OCI-LY3 (cell line): ENCODE measurements around the gene EXTL1.
"Not testable (repeated sequence)": the region's sequence is repeated elsewhere in the genome, so short reads cannot be mapped to it uniquely, and the experiment has no call there.

Source experiments
- H2AFZ ChIP-seq: fragments of 200-600, 300-600 bp; shearing (Covaris generic); 2 replicates; pipeline ENCODE4 v1.6.0; 2014; ENCODE audit warnings: antibody characterized with exemption, low read depth, low read length
- H3K27ac ChIP-seq: fragments of 200-600, 300-600 bp; sonication (generic); 2 replicates; pipeline ENCODE4 v1.5.1; 2014; ENCODE audit warnings: mild to moderate bottlenecking, low read length, moderate library complexity, mixed read lengths
- H3K27me3 ChIP-seq: fragments of 200-600, 300-600 bp; sonication (generic); 2 replicates; pipeline ENCODE4 v1.6.1; 2014; ENCODE audit warnings: low read depth, low read length, mixed read lengths
- H3K36me3 ChIP-seq: fragments of 200-600, 300-600 bp; sonication (generic); replicated peaks from 2 replicates; pipeline ENCODE3; 2014; ENCODE audit warnings: low read depth, low read length, mixed read lengths
- H3K4me1 ChIP-seq: fragments of 300-600, 200-600 bp; sonication (generic); 2 replicates; pipeline ENCODE4 v1.6.1; 2014; ENCODE audit warnings: low read length, mixed read lengths
- H3K4me2 ChIP-seq: fragments of 200-600, 300-600 bp; sonication (generic); 2 replicates; pipeline ENCODE4 v1.6.1; 2014; ENCODE audit warnings: low read length, mixed read lengths
- H3K4me3 ChIP-seq: fragments of 300-600, 200-600 bp; sonication (generic); 2 replicates; pipeline ENCODE4 v1.5.1; 2014; ENCODE audit warnings: antibody characterized with exemption, mild to moderate bottlenecking, low read length, moderate library complexity
- H3K79me2 ChIP-seq: fragments of 300-600, 200-600 bp; shearing (Covaris generic); 2 replicates; pipeline ENCODE4 v1.6.1; 2014; ENCODE audit warnings: mild to moderate bottlenecking, low read length, mixed read lengths
- H3K9ac ChIP-seq: fragments of 300-600, 200-600 bp; shearing (Covaris generic); 2 replicates; pipeline ENCODE4 v1.6.0; 2014; ENCODE audit warnings: mild to moderate bottlenecking, low read length, moderate library complexity
- H3K9me3 ChIP-seq: fragments of 200-600, 300-600 bp; shearing (Covaris generic); 2 replicates; pipeline ENCODE4 v1.6.1; 2014; ENCODE audit warnings: low read length, mixed read lengths; ENCODE audit not compliant: insufficient read depth
- H4K20me1 ChIP-seq: fragments of 200-600, 300-600 bp; sonication (generic); 2 replicates; pipeline ENCODE4 v1.6.1; 2016; ENCODE audit warnings: low read length, mixed read lengths; ENCODE audit not compliant: insufficient read depth
- CTCF ChIP-seq: fragments of 200-600, 300-600 bp; sonication (generic); IDR thresholded peaks from 2 replicates; pipeline ENCODE4 v1.5.1; 2014; ENCODE audit warnings: antibody characterized with exemption, low read length, low read depth
- EZH2phosphoT487 ChIP-seq: fragments of 200-600 bp; shearing (Covaris generic); IDR thresholded peaks from 2 replicates; pipeline ENCODE4 v1.6.1; 2018; ENCODE audit warnings: antibody characterized with exemption, mixed run types, low read depth

EXTL1 gene

DNA sequence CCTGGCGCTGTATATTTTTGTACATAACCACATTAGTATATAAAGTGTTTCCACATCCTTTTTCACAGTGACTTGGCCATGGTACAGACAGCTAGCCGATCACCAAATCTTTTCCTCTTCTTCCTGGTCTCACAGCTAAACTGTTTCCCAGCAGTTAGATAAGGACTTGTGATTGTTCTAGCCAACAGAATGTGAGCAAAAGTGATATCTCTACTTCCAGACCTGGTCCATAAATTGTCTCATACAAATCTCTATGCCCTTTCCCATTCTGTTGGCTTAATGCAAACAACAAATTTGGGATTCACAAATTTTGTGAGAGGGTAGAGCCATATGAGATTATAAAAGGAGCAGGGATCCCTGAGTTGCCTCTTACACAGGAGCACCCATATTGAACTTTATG lies 43.2 kb upstream of the EXTL1 start:
- no peaks in the 10 kb centered on the region for H3K4me1 ChIP-seq
- H3K4me3 ChIP-seq = no peak overlapping the region
- H3K27ac ChIP-seq = no peak overlapping the region
- no peak for TF ChIP-seq CTCF
- TF ChIP-seq EZH2phosphoT487 = no peak
- no peaks in the 10 kb centered on the region for H3K27me3 ChIP-seq
- no peak overlapping the region for H2AFZ ChIP-seq
- H4K20me1 ChIP-seq = no peaks in the 10 kb centered on the region
- H3K4me2 ChIP-seq = no peak overlapping the region
- no peaks in the 10 kb centered on the region for H3K79me2 ChIP-seq
- no peaks in the 10 kb centered on the region for H3K9me3 ChIP-seq
- H3K9ac ChIP-seq = no peak overlapping the region
- no peaks in the 10 kb centered on the region for H3K36me3 ChIP-seq

DNA sequence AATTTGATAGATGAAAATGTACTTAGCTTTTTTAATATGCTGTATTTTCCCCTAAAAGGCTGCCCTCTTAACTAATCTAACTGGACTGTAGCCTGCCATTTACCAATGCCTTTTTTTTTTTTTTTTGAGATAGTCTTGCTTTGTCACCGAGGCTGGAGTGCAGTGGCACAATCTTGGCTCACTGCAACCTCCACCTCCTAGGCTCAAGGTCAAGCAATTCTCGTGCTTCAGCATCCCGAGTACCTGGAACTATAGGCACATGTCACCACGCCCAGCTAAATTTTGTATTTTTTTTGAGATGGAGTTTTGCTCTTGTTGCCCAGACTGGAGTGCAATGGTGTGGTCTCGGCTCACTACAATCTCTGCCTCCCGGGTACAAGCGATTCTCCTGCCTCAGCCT lies 42.4 kb upstream of the EXTL1 start:
- TF ChIP-seq CTCF = no peak
- no peak for TF ChIP-seq EZH2phosphoT487
- Histone ChIP-seq H2AFZ (no peak overlapping the region), H3K27ac (no peak overlapping the region), H3K4me2 (no peak overlapping the region), H3K9ac (no peak overlapping the region), H4K20me1 (no peaks in the 10 kb centered on the region), H3K27me3 (no peaks in the 10 kb centered on the region), H3K4me1 (no peaks in the 10 kb centered on the region), H3K79me2 (no peaks in the 10 kb centered on the region), H3K9me3 (no peaks in the 10 kb centered on the region), H3K4me3 (no peak overlapping the region), H3K36me3 (no peaks in the 10 kb centered on the region)

GRCh38 chr1:25985171-25985570 lies 36.4 kb upstream of the EXTL1 start:
- no peak overlapping the region for H3K4me3 ChIP-seq
- H3K27me3 ChIP-seq = no peaks in the 10 kb centered on the region
- no peak overlapping the region for H3K27ac ChIP-seq
- no peak for TF ChIP-seq CTCF
- TF ChIP-seq EZH2phosphoT487 = no peak
- no peaks in the 10 kb centered on the region for H3K4me1 ChIP-seq
- no peak overlapping the region for H3K4me2 ChIP-seq
- H3K36me3 ChIP-seq = no peaks in the 10 kb centered on the region
- no peaks in the 10 kb centered on the region for H4K20me1 ChIP-seq
- H2AFZ ChIP-seq = no peak overlapping the region
- no peak overlapping the region for H3K9ac ChIP-seq
- no peaks in the 10 kb centered on the region for H3K79me2 ChIP-seq
- H3K9me3 ChIP-seq = no peaks in the 10 kb centered on the region

GRCh38 chr1:25985670-25986069 lies 35.9 kb upstream of the EXTL1 start:
- no peak overlapping the region for H3K27ac ChIP-seq

DNA sequence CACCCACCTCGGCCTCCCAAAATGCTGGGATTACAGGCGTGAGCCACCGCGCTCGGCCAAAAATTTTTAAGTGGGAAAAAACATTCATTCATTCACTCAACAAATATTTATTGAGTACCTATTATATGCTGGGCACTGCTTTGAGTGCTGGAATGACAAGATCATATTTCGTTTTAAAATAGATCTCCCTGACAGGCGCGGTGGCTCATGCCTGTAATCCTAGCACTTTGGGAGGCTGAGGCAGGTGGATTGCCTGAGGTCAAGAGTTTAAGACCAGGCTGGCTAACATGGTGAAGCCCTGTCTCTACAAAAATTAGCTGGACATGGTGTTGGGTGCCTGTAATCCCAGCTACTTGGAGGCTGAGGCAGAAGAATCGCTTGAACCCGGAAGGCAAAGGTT lies 34.8 kb upstream of the EXTL1 start:
- not testable (repeated sequence) for H3K27ac ChIP-seq, H3K9me3 ChIP-seq, H3K79me2 ChIP-seq, H3K4me1 ChIP-seq, H4K20me1 ChIP-seq, H3K36me3 ChIP-seq, H3K4me2 ChIP-seq, H2AFZ ChIP-seq, H3K4me3 ChIP-seq, H3K27me3 ChIP-seq, H3K9ac ChIP-seq

More at GRCh38 chr1:25985670-25986069, 35.9 kb upstream of the EXTL1 start:
- no peaks in the 10 kb centered on the region for H3K4me1 ChIP-seq
- no peak overlapping the region for H3K4me2 ChIP-seq
- no peak for TF ChIP-seq CTCF
- TF ChIP-seq EZH2phosphoT487 = no peak
- no peaks in the 10 kb centered on the region for H3K79me2 ChIP-seq
- H3K9ac ChIP-seq = no peak overlapping the region
- H4K20me1 ChIP-seq = no peaks in the 10 kb centered on the region
- H2AFZ ChIP-seq = no peak overlapping the region
- H3K9me3 ChIP-seq = no peaks in the 10 kb centered on the region
- H3K36me3 ChIP-seq = no peaks in the 10 kb centered on the region
- no peaks in the 10 kb centered on the region for H3K27me3 ChIP-seq
- no peak overlapping the region for H3K4me3 ChIP-seq
